Liver (tissue), 9 donors: ENCODE results near the gene VSIR. TPM values are rescaled to one million over a fixed set of nuclear protein-coding genes. Genes with fewer than 3 reads are reported as not detected.

ENCODE experiments used
- DNase-seq: peaks from one replicate; pipeline ENCODE4 v3.0.0-alpha.2; 2017; ENCODE audit warnings: low spot score
- H3K27ac ChIP-seq, 2 donors: one replicate each; pipeline ENCODE4 v1.7.0; 2013; ENCODE audit warnings: inconsistent platforms in 2 of 2, low read length in 2 of 2, control low read depth in 1 of 2, low read depth in 1 of 2, mild to moderate bottlenecking in 1 of 2
- H3K27me3 ChIP-seq, 4 donors: one replicate each; pipeline versions ENCODE4 v1.6.1 to v1.7.0; 2013; ENCODE audit warnings: low read length in 3 of 4, inconsistent platforms in 1 of 4, mild to moderate bottlenecking in 1 of 4, moderate library complexity in 1 of 4; ENCODE audit not compliant: control insufficient read depth in 4 of 4, insufficient read depth in 4 of 4
- H3K36me3 ChIP-seq, 4 donors: one replicate each; pipeline versions ENCODE4 v1.6.1 to v1.7.0; 2013; ENCODE audit warnings: low read length in 3 of 4, mild to moderate bottlenecking in 3 of 4, low read depth in 1 of 4, moderate library complexity in 1 of 4; ENCODE audit not compliant: control insufficient read depth in 4 of 4, insufficient read depth in 3 of 4
- H3K4me1 ChIP-seq, 4 donors: one replicate each; pipeline versions ENCODE4 v1.6.1 to v1.7.0; 2013; ENCODE audit warnings: low read length in 3 of 4, mild to moderate bottlenecking in 3 of 4, moderate library complexity in 1 of 4; ENCODE audit not compliant: control insufficient read depth in 4 of 4, insufficient read depth in 4 of 4
- H3K4me3 ChIP-seq, 3 donors: one replicate each; pipeline versions ENCODE4 v1.6.1 to v1.7.0; 2013; ENCODE audit warnings: low read length in 3 of 3, control low read depth in 1 of 3, low read depth in 1 of 3, mild to moderate bottlenecking in 1 of 3
- H3K9ac ChIP-seq, 2 donors: one replicate each; pipeline ENCODE4 v1.7.0; 2013; ENCODE audit warnings: low read length in 2 of 2, mild to moderate bottlenecking in 2 of 2, moderate library complexity in 2 of 2, control low read depth in 1 of 2, low read depth in 1 of 2
- H3K9me3 ChIP-seq, 4 donors: one replicate each; pipeline versions ENCODE4 v1.6.1 to v1.7.0; 2013; ENCODE audit warnings: low read length in 3 of 4; ENCODE audit not compliant: control insufficient read depth in 4 of 4
- FOXA1 ChIP-seq: IDR thresholded peaks from 2 replicates; pipeline ENCODE4 v1.6.1; 2016; ENCODE audit warnings: antibody characterized with exemption
- FOXA2 ChIP-seq: IDR thresholded peaks from 2 replicates; pipeline ENCODE4 v1.6.1; 2016; ENCODE audit warnings: antibody characterized with exemption
- GABPA ChIP-seq, 2 donors: IDR thresholded peaks in 1 of 2; conservative IDR thresholded peaks in 1 of 2; 2 replicates each; pipeline ENCODE4 v1.6.1; 2016; ENCODE audit warnings: antibody characterized with exemption in 2 of 2, mild to moderate bottlenecking in 1 of 2, moderate library complexity in 1 of 2
- HNF4A ChIP-seq, 2 donors: conservative IDR thresholded peaks; 2 replicates each; pipeline ENCODE4 v1.6.1; 2016; ENCODE audit warnings: antibody characterized with exemption in 2 of 2, mild to moderate bottlenecking in 2 of 2
- HNF4G ChIP-seq: IDR thresholded peaks from 2 replicates; pipeline ENCODE4 v1.6.1; 2016; ENCODE audit warnings: antibody characterized with exemption
- JUND ChIP-seq, 2 donors: IDR thresholded peaks; 2 replicates each; pipeline ENCODE4 v1.6.1; 2016; ENCODE audit warnings: antibody characterized with exemption in 2 of 2
- NR2F2 ChIP-seq: IDR thresholded peaks from 2 replicates; pipeline ENCODE4 v1.6.1; 2016; ENCODE audit warnings: antibody characterized with exemption
- RAD21 ChIP-seq, 2 donors: IDR thresholded peaks; 2 replicates each; pipeline ENCODE4 v1.6.1; 2016; ENCODE audit warnings: antibody characterized with exemption in 2 of 2, mild to moderate bottlenecking in 2 of 2
- RXRA ChIP-seq, 2 donors: IDR thresholded peaks; 2 replicates each; pipeline ENCODE4 v1.6.1; 2017 to 2018; ENCODE audit warnings: antibody characterized with exemption in 2 of 2, mild to moderate bottlenecking in 1 of 2
- TAF1 ChIP-seq: conservative IDR thresholded peaks from 2 replicates; pipeline ENCODE4 v1.6.1; 2016; ENCODE audit warnings: antibody characterized with exemption, mild to moderate bottlenecking
- YY1 ChIP-seq: IDR thresholded peaks from 2 replicates; pipeline ENCODE4 v1.6.1; 2016; ENCODE audit warnings: antibody characterized with exemption, mild to moderate bottlenecking
- WGBS: extraction: QIAGEN DNeasy Blood & Tissue Kit; methylation state at CpG from one replicate; pipeline ENCODE4 v1.1.7; 2013; 5-methylcytosine and 5-hydroxymethylcytosine counted together
- polyA plus RNA-seq, 2 donors: library from polyadenylated mRNA; stranded (reverse) in 1 of 2; unstranded in 1 of 2; fragments of 200-250 nt in 1 of 2; fragments of >200 nt in 1 of 2; fragmentation: Nextera tagmentation in 1 of 2; extraction: Ambion mirVana in 1 of 2; gene quantifications; one replicate each; pipeline versions ENCODE4 v1.2.1 to v1.2.3, GENCODE V29; 2013 to 2015
- total RNA-seq, 2 donors: library from RNA; depleted of rRNA; stranded (reverse); fragments of >200 nt; gene quantifications; one replicate each; pipeline ENCODE4 v1.2.3, GENCODE V29; 2014
- TF ChIP-seq, protein P1 (sequence below): IDR thresholded peaks from 2 replicates; pipeline ENCODE4 v1.6.1; 2016; ENCODE audit warnings: antibody characterized with exemption
- TF ChIP-seq, protein P2 (sequence below): IDR thresholded peaks from 2 replicates; pipeline ENCODE4 v1.6.1; 2016; ENCODE audit warnings: antibody characterized with exemption, mild to moderate bottlenecking
- TF ChIP-seq, protein P3 (sequence below): IDR thresholded peaks from 2 replicates; pipeline ENCODE4 v1.6.1; 2016; ENCODE audit warnings: antibody characterized with exemption
- donor health status: healthy.
- donor health status: healthy.
- donor health status: healthy.
- donor health status: healthy.
- donor health status: healthy.

The VSIR gene
- total and polyA plus RNA-seq, 4 donors = 7.2 to 12.2 (median 10.8) TPM

DNA sequence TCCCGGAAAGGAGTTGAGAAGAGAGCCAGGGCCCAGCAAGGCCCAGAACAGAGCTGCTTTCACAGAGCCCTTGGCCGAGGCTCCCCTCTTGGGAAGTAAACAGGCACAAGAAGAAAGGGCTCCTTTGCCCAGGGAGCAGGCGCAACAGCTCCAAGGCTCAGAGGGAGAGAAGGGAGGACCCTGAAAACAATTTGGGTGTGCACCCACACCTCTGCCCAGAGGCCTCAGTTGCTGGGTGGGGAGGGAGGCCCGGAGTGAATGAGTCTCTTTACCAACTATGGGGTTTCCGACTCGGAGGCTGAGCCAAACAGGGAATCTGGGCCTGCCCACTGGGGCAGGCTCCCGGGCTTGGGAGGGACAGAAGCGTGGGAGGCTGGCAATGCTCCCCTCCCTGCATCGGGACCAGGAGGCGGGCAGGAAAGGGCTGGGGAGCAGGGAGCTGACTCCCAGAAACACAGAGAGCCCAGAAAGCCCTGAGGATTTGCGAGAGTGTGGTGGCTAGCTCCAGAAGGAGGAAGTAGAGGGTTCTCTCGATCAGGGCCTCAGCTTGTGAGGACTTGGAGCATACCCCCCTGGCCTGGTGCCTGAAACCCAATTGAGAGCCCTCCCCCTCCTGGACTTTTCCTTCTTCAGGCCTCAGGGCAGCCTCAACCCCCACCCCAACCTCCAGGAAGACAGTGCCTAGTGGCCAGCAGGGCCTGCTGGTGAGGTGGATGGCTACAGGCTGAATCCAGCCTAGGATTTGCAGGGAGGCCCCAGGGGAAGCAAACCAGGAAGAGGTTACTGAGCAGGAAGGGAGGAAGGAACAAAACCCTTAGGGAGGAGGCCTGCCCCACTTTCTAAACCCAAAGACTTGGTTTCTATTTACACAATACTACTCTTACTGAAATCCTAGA is 59.9 kb downstream of the VSIR start:
- no peak overlapping the region for H3K9ac ChIP-seq
- H3K4me1 ChIP-seq = peaks cover 0 to 7% (median under 1%) of the 10 kb centered on the region in 4 donors
- 75% methylated on average over 12 of the region's 12 CpGs for WGBS

DNA sequence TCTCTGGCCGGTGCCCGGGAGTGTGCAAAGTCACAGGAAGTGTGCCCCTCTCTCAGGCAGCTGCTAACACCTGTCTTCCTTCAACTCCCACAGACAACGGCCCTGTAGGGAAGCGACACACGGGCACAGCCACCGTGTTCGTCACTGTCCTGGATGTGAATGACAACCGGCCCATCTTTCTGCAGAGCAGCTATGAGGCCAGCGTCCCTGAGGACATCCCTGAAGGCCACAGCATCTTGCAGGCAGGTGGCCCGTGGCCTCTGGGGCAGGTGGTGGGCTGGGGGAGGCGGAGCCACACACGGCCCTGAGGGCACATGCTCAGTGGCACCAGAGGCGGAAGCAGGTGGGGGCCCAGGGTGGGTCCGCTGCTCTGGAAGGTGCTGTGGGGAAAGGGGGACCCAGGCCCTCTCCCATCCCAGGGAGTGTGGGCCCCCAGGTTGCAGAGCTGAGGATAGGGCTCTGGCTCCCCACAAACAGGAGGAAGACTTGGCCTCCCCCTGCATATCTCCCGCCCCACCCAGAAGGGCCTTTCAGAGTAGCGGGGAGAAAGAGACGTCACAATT is 60.7 kb downstream of the VSIR start:
- WGBS = 81% methylated on average over 17 of the region's 17 CpGs
- Histone ChIP-seq H3K4me3 (no peak overlapping the region), H3K36me3 (no peaks in the 10 kb centered on the region), H3K4me1 (peaks cover 0 to 7% (median under 1%) of the 10 kb centered on the region in 4 donors), H3K27ac (peak overlapping the region in 1 of 2 donors; percentile 70), H3K9ac (no peak overlapping the region), H3K9me3 (no peaks in the 10 kb centered on the region), H3K27me3 (no peaks in the 10 kb centered on the region)
- TF ChIP-seq, protein P1, sequence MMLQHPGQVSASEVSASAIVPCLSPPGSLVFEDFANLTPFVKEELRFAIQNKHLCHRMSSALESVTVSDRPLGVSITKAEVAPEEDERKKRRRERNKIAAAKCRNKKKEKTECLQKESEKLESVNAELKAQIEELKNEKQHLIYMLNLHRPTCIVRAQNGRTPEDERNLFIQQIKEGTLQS = no peak
- DNase-seq = no peak

More for the DNA sequence above, 59.9 kb downstream of the VSIR start:
- Histone ChIP-seq H3K9me3 (no peaks in the 10 kb centered on the region), H3K27ac (peak overlapping the region; percentile 64 to 70), H3K4me3 (no peak overlapping the region), H3K27me3 (no peaks in the 10 kb centered on the region), H3K36me3 (no peaks in the 10 kb centered on the region)
- DNase-seq = no peak
- TF ChIP-seq JUND (IDR thresholded peaks at IDR 0.05) = no peak
- no peak for TF ChIP-seq RXRA (IDR thresholded peaks at IDR 0.05)
- TF ChIP-seq YY1 = no peak
- TF ChIP-seq GABPA (IDR thresholded peaks at IDR 0.05 in 1 of 2, conservative IDR thresholded peaks at IDR 0.05 in 1 of 2) = no peak
- TF ChIP-seq FOXA2 = no peak
- TF ChIP-seq, protein P2, sequence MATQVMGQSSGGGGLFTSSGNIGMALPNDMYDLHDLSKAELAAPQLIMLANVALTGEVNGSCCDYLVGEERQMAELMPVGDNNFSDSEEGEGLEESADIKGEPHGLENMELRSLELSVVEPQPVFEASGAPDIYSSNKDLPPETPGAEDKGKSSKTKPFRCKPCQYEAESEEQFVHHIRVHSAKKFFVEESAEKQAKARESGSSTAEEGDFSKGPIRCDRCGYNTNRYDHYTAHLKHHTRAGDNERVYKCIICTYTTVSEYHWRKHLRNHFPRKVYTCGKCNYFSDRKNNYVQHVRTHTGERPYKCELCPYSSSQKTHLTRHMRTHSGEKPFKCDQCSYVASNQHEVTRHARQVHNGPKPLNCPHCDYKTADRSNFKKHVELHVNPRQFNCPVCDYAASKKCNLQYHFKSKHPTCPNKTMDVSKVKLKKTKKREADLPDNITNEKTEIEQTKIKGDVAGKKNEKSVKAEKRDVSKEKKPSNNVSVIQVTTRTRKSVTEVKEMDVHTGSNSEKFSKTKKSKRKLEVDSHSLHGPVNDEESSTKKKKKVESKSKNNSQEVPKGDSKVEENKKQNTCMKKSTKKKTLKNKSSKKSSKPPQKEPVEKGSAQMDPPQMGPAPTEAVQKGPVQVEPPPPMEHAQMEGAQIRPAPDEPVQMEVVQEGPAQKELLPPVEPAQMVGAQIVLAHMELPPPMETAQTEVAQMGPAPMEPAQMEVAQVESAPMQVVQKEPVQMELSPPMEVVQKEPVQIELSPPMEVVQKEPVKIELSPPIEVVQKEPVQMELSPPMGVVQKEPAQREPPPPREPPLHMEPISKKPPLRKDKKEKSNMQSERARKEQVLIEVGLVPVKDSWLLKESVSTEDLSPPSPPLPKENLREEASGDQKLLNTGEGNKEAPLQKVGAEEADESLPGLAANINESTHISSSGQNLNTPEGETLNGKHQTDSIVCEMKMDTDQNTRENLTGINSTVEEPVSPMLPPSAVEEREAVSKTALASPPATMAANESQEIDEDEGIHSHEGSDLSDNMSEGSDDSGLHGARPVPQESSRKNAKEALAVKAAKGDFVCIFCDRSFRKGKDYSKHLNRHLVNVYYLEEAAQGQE = no peak
- no peak for TF ChIP-seq RAD21 (IDR thresholded peaks at IDR 0.05)
- no peak for TF ChIP-seq NR2F2
- no peak for TF ChIP-seq HNF4G
- no peak for TF ChIP-seq HNF4A (conservative IDR thresholded peaks at IDR 0.05)
- TF ChIP-seq, protein P3, sequence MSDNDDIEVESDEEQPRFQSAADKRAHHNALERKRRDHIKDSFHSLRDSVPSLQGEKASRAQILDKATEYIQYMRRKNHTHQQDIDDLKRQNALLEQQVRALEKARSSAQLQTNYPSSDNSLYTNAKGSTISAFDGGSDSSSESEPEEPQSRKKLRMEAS = no peak
- TF ChIP-seq FOXA1 = no peak
- TF ChIP-seq TAF1 = no peak
